Smooth muscle cell (in vitro differentiated cells): ENCODE results near the gene ZNF689. TPM values are rescaled to one million over a fixed set of nuclear protein-coding genes. Genes with fewer than 3 reads are reported as not detected.

Source experiments
- DNase-seq: peaks from one replicate; lab custom pipeline; 2025; ENCODE audit not compliant: unreplicated experiment; lab: John Stamatoyannopoulos, UW
- H2AFZ ChIP-seq: fragments of 200-600 bp; sonication (generic); 2 replicates; pipeline ENCODE4 v1.6.0; 2016; ENCODE audit warnings: antibody characterized with exemption, low read depth, mild to moderate bottlenecking
- H3F3A ChIP-seq: fragments of 200-600 bp; sonication (generic); 2 replicates; pipeline ENCODE4 v1.6.0; 2017; ENCODE audit warnings: antibody characterized with exemption, low read depth
- H3K27ac ChIP-seq: fragments of 200-600 bp; sonication (generic); 2 replicates; pipeline ENCODE4 v1.5.1; 2016; ENCODE audit warnings: low read depth, mild to moderate bottlenecking
- H3K27me3 ChIP-seq: fragments of 200-600 bp; sonication (generic); 2 replicates; pipeline ENCODE4 v1.6.1; 2016; ENCODE audit warnings: low read depth, mild to moderate bottlenecking
- H3K36me3 ChIP-seq: fragments of 200-600 bp; sonication (generic); 2 replicates; pipeline ENCODE4 v1.5.1; 2016; ENCODE audit warnings: low read depth
- H3K4me1 ChIP-seq: fragments of 200-600 bp; sonication (generic); 2 replicates; pipeline ENCODE4 v1.5.1; 2016; ENCODE audit warnings: low read depth
- H3K4me2 ChIP-seq: fragments of 200-600 bp; sonication (generic); 2 replicates; pipeline ENCODE4 v1.6.0; 2016; ENCODE audit warnings: mild to moderate bottlenecking
- H3K4me3 ChIP-seq: fragments of 200-600 bp; sonication (generic); 2 replicates; pipeline ENCODE4 v1.5.1; 2016; ENCODE audit warnings: mild to moderate bottlenecking
- H3K79me2 ChIP-seq: fragments of 200-600 bp; sonication (generic); 2 replicates; pipeline ENCODE4 v1.6.0; 2016; ENCODE audit warnings: low read depth, mild to moderate bottlenecking
- H3K9ac ChIP-seq: fragments of 200-600 bp; sonication (generic); 2 replicates; pipeline ENCODE4 v1.6.0; 2016; ENCODE audit warnings: low read depth
- H3K9me3 ChIP-seq: fragments of 200-600 bp; sonication (generic); replicated peaks from 2 replicates; pipeline ENCODE4 v1.5.1; 2016; ENCODE audit warnings: low read depth
- H4K20me1 ChIP-seq: fragments of 200-600 bp; sonication (generic); 2 replicates; pipeline ENCODE4 v1.6.0; 2016; ENCODE audit warnings: low read depth
- WGBS: methylation state at CpG from one replicate; pipeline ENCODE4 v1.1.7; 2016; ENCODE audit warnings: low lambda C conversion rate; 5-methylcytosine and 5-hydroxymethylcytosine counted together
- polyA plus RNA-seq: library from polyadenylated mRNA; unstranded; fragments of >200 nt; fragmentation: Nextera tagmentation; extraction: Ambion mirVana; gene quantifications from 2 replicates; pipeline ENCODE4 v1.2.1, GENCODE V29; 2016
- total RNA-seq: library from RNA; depleted of rRNA; stranded (reverse); fragments of >200 nt; gene quantifications from 2 replicates; pipeline ENCODE4 v1.2.3, GENCODE V29; 2014
- TF ChIP-seq, protein P1 (sequence below): fragments of 200-600 bp; sonication (generic); IDR thresholded peaks from 2 replicates; pipeline ENCODE4 v1.5.1; 2017; ENCODE audit warnings: borderline replicate concordance, mild to moderate bottlenecking, antibody characterized with exemption; ENCODE audit not compliant: insufficient read depth, poor library complexity, severe bottlenecking

Gene ZNF689
- total and polyA plus RNA-seq, 2 experiments from 2014 or later, result 8.2 to 10.0 TPM

DNA sequence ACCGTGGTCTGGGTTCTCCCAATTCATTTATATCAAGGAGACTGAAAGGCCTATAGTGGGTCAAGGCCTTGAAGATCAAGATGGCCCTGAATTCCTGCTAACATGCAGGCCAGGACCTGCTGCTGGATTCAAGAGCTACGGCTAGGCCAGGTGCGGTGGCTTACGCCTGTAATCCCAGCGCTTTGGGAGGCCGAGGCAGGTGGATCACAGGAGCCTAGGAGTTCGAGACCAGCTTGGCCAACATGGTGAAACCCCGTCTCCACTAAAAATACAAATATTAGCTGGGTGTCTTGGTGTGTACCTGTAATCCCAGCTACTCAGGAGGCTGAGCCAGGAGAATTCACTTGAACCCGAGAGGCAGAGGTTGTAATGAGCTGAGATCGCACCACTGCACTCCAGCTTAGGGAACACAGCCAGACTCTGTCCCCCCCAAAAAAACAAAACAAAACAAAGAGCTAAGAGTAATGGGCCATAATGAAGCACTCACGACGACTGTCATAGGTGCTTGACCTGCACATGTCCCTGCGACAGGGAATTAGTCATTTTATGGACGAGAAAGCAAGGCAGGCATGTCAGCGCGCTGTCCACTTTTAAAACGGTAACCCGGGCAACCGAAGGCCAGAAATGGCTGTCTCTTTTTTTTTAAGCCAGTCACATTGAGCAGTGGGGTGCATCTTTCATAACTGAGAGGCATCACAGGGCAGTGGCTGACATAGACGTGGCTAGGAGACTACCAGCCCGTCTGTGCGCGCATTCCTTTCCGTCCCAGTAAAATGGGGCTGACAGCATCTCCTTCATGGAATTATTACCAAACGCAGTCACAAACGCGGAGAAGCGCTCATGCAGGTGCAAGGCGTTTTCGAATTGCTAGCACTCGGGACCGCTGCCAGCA is 47.0 kb upstream of the ZNF689 start:
- no peaks in the 10 kb centered on the region for H3K27me3 ChIP-seq
- peak overlapping the region; percentile 93 for H3K4me2 ChIP-seq
- peak overlapping the region; percentile 65 for H2AFZ ChIP-seq
- peaks cover 3% of the 10 kb centered on the region for H3K36me3 ChIP-seq
- no peak for DNase-seq
- peaks cover 19% of the 10 kb centered on the region for H3F3A ChIP-seq
- H4K20me1 ChIP-seq, result peaks cover 27% of the 10 kb centered on the region
- H3K9me3 ChIP-seq, result no peaks in the 10 kb centered on the region
- WGBS, result 45% methylated on average over 32 of the region's 32 CpGs
- TF ChIP-seq, protein P1, sequence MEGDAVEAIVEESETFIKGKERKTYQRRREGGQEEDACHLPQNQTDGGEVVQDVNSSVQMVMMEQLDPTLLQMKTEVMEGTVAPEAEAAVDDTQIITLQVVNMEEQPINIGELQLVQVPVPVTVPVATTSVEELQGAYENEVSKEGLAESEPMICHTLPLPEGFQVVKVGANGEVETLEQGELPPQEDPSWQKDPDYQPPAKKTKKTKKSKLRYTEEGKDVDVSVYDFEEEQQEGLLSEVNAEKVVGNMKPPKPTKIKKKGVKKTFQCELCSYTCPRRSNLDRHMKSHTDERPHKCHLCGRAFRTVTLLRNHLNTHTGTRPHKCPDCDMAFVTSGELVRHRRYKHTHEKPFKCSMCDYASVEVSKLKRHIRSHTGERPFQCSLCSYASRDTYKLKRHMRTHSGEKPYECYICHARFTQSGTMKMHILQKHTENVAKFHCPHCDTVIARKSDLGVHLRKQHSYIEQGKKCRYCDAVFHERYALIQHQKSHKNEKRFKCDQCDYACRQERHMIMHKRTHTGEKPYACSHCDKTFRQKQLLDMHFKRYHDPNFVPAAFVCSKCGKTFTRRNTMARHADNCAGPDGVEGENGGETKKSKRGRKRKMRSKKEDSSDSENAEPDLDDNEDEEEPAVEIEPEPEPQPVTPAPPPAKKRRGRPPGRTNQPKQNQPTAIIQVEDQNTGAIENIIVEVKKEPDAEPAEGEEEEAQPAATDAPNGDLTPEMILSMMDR, result no peak
- H3K27ac ChIP-seq, result peak overlapping the region; percentile 84
- H3K79me2 ChIP-seq, result peaks cover 31% of the 10 kb centered on the region
- peak overlapping the region; percentile 70 for H3K9ac ChIP-seq
- peaks cover 14% of the 10 kb centered on the region for H3K4me1 ChIP-seq
- peak overlapping the region; percentile 55 for H3K4me3 ChIP-seq

DNA sequence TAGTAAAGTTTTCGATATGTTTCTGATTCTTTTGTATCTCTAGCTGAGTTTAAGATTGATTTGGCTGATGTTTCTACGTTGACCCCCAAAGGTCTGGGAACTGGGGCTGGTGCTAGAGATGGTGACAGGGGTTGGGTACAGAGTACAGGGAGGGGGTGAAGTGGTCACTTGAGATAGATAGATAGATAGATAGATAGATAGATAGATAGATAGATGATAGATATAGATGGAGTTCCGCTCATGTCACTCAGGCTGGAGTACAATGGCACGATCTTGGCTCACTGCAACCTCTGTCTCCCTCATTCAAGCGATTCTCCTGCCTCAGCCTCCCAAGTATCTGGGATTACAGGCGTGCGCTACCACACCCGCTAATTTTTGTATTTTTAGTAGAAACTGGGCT is 46.2 kb upstream of the ZNF689 start:
- H3K4me1 ChIP-seq, result peaks cover 18% of the 10 kb centered on the region
- H3K27me3 ChIP-seq, result no peaks in the 10 kb centered on the region
- peaks cover 19% of the 10 kb centered on the region for H3F3A ChIP-seq
- H3K27ac ChIP-seq, result peak overlapping the region; percentile 84
- no peak overlapping the region for H3K9ac ChIP-seq
- H3K79me2 ChIP-seq, result peaks cover 23% of the 10 kb centered on the region
- H3K9me3 ChIP-seq, result no peaks in the 10 kb centered on the region
- WGBS, result over 99% methylated on average over 6 of the region's 8 CpGs
- no peak overlapping the region for H2AFZ ChIP-seq
- TF ChIP-seq, protein P1, result no peak
- no peak overlapping the region for H3K4me2 ChIP-seq
- peaks cover 18% of the 10 kb centered on the region for H4K20me1 ChIP-seq
- peaks cover 3% of the 10 kb centered on the region for H3K36me3 ChIP-seq
- H3K4me3 ChIP-seq, result no peak overlapping the region
- DNase-seq, result no peak

DNA sequence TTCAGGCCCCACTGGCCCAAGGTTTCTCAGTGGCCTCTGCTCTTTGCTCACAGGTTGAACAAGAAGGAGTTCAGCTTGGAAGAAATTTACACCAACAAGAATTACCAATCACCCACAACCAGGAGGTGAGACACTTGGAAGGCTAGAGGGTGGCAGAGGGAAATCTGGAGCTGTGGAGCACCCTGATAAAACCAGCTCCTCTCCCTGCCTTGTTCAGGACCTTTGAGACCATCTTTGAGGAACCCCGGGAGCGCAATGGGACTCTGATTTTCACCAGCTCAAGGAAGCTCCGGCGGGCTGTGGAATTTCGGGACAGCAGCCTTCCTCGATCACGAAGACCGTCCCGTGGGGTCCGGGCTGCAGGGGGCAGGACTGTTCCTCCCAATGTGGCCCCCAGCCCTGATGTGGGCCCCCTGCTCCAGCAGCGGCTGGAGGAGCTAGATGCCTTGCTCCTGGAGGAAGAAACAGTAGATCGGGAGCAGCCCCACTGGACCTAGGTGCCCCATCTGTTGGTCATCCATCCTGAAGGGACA is 45.7 kb upstream of the ZNF689 start:
- Histone ChIP-seq H3K4me1 (peaks cover 14% of the 10 kb centered on the region), H3K27me3 (no peaks in the 10 kb centered on the region), H3K4me3 (no peak overlapping the region), H2AFZ (no peak overlapping the region), H3K4me2 (no peak overlapping the region), H3K9me3 (no peaks in the 10 kb centered on the region), H3K36me3 (no peaks in the 10 kb centered on the region), H3K27ac (no peak overlapping the region), H3K9ac (no peak overlapping the region), H3F3A (peaks cover 22% of the 10 kb centered on the region), H3K79me2 (peaks cover 21% of the 10 kb centered on the region), H4K20me1 (peaks cover 13% of the 10 kb centered on the region)
- 95% methylated on average over 12 of the region's 12 CpGs for WGBS
- DNase-seq, result no peak
- TF ChIP-seq, protein P1, result no peak
